AG08396 (cell line): ENCODE measurements around the gene IL24.

ENCODE experiments used
- DNase-seq: peaks from one replicate; pipeline ENCODE4 v3.0.0; 2012; ENCODE audit warnings: low spot score, mixed read lengths

The IL24 gene

DNA sequence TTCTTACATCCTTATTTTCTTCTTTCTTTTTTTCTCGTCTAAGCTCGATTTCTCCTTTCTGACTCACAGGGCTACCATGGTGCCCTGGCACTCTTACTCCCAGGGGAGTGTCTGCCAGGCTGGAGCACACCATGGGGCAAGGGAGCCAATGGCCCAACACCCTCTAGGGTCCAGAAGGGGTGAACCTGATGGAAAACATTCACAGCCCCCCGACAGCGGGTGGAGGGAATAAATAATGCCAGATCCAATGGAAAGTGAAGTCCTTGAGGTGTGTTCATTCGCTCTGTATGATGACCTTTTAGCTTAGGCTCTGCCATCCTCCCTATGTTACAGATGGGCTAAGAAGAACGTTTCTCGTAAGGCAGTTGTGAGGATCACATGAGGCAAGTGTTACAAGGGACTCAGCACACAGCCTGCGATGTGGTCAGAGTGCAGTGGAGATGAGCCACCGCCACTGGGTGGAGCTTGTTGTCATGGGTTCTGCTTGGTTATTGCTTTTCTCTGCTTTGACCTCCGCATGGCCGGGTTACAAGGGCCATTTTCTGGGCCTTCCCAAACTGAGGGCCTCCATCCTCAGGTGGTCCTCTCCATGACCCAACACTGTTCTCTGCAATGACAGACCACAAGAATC is 28.0 kb downstream of the IL24 start:
- no peak for DNase-seq

GRCh38 chr1:206926286-206926685 is 29.0 kb downstream of the IL24 start:
- no peak for DNase-seq

DNA sequence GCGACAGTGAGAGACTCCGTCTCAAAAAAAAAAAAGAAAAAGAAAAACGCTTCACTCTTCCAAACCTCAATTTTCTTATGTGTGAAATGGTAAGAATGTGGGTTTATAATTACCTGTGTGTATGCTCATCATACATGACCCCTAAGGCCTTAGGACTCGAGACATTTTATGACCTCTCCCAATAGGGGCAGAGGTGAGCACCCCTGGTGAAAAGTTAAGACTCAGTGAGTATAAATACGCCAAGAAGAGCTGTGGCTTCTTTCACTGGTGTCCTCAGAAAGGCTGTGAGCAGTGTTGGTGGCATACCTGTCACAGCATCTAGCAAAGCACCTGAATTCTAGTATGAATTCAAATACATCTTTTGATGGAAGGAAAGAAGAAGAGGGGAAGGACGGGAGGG is 32.3 kb downstream of the IL24 start:
- no peak for DNase-seq

DNA sequence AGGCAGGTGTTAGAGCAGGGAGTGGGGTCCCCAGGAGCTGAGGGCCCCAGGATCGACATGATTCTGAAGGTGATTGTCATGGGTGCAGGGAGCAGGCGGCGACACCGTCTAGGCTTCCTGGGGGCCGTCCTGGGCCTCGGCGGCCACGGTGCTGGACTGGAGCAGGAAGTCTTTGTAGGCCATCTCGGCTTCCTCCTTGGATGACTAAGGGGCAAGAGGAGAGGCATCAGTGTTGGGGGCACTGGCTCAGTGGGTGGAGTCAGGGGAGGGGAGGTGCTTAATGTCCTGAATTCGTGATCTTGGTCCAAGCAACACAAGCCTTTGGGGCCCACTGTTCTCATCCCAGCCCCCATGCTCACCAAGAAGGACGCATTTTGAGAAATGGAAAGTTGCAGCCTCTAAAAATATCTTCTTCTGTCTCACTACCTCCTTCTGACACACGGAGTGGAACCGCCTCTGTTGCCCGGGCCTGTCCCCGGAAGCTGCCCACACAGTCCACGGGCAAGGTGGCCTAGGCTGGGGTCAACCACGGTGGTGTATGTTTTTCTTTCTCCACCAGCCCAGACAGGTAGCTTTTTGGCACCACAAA is 33.1 kb downstream of the IL24 start:
- DNase-seq: no peak

- DNase-seq: no peak
Measured at GRCh38 chr1:206931709-206932108, 34.5 kb downstream of the IL24 start.

GRCh38 chr1:206932177-206932576 is 34.9 kb downstream of the IL24 start:
- DNase-seq: no peak

DNA sequence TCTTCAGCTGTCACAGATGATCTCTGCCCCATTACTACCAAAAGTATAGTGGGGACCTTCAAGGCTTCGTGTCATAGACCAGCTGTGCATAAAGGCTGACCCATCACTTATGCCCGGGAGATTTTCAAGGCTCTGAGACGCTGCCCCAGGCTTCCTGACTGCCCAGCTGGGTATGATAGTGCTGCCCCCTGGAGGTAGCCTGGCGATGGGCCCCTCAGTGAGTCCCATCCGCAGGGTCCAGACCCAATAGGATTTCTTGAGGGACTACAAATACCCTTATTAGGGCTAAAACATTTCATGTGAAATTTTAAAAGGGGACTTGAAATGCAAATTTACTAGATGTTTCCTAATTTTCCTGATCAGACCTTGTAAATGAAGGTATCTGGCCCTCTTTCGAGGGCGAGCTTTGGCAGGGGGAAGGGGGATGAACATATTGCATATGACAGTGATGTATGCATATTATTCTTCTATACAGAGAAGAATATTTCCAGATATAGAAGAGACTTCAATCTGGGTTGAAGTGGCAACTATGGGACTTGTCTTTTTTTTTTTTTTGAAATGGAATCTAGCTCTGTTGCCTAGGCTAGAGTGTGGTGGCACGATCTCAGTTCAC is 36.2 kb downstream of the IL24 start:
- DNase-seq: peak; percentile 41

- DNase-seq: peak; percentile 46
Measured at GRCh38 chr1:206935491-206936067, 38.3 kb downstream of the IL24 start.

DNA sequence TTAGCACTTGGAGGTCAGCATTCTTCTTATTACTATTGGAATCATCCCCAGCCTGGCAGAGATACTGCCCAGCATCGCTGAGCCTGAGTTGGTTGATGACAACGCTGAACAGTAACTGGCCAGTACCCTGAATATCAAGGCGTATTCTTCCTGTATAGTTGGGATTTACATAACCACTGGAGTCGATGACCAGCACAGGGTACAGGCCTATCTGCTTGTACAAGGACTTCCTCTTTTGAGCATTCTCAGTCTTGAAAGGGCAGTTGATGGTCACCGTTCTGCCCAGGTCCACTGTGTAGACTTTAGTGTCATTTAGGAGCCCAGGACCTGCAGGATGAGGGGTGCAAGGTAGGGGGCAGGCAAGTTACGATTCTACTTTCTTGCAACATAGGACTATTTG is 40.2 kb downstream of the IL24 start:
- no peak for DNase-seq

- no peak for DNase-seq
Measured at GRCh38 chr1:206939131-206939530, 41.9 kb downstream of the IL24 start.

- no peak for DNase-seq
Measured at GRCh38 chr1:206939841-206940587, 42.8 kb downstream of the IL24 start.

GRCh38 chr1:206940588-206940936 is 43.3 kb downstream of the IL24 start:
- no peak for DNase-seq

DNA sequence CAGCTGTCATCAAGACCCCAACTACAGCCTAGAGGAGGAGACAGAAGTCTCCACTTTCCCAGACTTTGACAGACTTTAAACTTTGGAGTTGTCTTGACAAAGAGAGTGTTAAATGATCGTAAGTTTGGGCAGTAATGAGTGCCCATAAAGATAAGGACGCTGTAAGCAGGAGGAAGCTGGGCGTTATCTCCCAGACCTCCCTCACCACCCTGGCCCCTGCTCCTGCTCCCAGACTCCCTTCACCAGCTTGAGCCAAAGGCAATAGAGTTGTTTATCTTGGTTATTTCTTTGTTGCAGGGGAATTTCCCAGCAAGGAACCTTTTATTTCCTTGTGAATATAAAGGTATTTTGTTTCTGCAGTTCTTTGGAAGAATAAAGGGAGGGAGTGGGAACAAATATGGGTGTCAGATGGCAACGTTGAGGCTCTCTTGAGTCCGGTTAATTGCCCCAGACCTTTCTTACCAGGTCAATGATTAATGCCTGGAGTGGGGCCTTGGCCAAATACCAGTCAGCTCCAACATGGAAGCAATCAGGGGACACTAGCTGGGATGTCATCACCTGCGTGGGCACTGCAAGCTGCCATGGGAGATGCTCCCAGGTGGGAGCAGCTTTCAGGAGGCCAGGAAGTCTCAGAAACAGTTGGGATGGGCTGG is 44.6 kb downstream of the IL24 start:
- no peak for DNase-seq

- DNase-seq: no peak
Measured at GRCh38 chr1:206944703-206945102, 47.5 kb downstream of the IL24 start.

- DNase-seq: no peak
Measured at GRCh38 chr1:206945779-206946178, 48.5 kb downstream of the IL24 start.

DNA sequence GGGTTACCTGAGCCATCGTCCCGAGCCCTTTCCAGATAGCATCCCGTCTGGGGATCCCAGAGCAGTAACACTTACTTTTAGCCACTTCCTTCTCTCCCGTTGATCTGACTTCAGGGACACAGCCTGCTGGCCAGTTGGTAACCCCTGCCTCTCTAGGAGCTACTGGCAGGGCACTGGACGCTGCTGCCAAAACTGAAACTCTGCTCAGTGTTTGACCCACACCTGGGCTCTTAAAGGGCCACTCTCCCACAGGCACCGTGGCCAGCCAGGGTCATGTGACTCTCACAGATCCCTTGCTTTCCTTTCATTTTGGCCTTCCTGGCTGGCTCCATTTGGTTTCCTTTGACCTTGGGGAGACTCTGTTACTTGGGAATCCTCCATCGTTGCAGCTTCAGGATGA is 49.0 kb downstream of the IL24 start, which contains the start of gene PIGR:
Gene PIGR, minus strand, starts transcription at position 206 of the 400 bp plus-strand sequence. CDS start 5,935 bp downstream, outside the sequence.
- DNase-seq: no peak

- no peak for DNase-seq
Measured at GRCh38 chr1:206947255-206947654, 50.0 kb downstream of the IL24 start.

- no peak for DNase-seq
Measured at GRCh38 chr1:206949208-206949607, 52.0 kb downstream of the IL24 start.

DNA sequence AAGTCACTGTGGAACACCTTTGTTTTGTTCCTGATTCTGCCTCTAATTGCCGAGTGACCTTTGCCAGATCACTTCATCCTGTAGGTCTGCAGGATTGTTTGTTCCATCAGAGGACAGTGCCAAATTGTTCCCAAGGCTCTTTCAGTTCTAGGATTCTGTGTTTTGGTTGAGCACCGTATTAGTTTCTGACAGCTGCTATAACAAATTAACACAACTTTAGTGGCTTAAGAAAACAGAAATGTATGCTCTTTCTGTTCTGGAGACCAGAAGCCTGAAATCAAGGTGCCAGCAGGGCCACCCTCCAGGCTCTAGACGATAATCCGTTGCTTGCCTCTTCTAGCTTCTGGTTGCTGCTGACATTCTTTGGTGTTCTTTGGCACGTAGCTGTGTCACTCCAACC is 52.4 kb downstream of the IL24 start:
- DNase-seq: no peak

GRCh38 chr1:206951318-206952100 is 54.3 kb downstream of the IL24 start:
- DNase-seq: no peak

- DNase-seq: no peak
Measured at GRCh38 chr1:206952171-206952570, 54.9 kb downstream of the IL24 start.
